GM21360 (cell line): Measurements from ENCODE around the gene TAPBPL.
"Not testable (repeated sequence)": the region's sequence is repeated elsewhere in the genome, so short reads cannot be mapped to it uniquely, and the experiment has no call there.

Experiments
- ATAC-seq: cut with Tn5 transposase; IDR thresholded peaks from one replicate; pipeline ENCODE4 v1.9.1; 2021; ENCODE audit warnings: mild to moderate bottlenecking, moderate library complexity; ENCODE audit not compliant: unreplicated experiment

The TAPBPL gene

DNA sequence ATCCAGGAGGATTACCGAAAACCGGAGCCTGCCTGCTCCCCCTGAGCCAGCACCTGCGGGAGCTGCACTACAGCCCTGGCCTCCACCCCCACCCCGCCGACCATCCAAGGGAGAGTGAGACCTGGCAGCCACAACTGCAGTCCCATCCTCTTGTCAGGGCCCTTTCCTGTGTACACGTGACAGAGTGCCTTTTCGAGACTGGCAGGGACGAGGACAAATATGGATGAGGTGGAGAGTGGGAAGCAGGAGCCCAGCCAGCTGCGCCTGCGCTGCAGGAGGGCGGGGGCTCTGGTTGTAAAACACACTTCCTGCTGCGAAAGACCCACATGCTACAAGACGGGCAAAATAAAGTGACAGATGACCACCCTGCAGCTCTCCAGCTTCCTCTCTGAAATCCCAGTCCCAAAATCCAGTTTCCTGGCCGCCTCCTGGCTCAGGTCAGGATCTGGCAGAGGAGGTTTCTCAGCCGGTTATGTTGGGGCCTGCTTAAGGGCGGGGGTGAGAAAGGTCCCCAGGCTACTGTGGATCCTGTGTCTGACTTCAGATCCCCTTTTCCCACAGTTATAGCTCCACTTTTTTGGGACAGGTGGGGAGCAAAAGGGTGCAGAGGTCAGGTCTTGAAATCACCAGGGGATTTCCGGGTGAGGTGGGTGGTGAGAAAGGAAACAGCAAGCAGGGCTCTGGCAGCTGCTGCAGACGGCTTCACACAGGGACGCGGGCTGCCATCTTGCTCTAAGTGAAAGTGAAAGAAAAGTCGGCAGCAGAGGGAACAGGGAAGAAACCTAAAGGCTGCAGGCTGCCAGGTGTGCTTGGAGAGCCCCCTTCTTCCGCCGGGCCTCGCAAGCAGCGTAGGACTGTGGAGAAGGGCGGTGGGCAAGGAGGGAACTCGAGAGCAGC is at the start of gene TAPBPL:
Gene TAPBPL, plus strand, starts transcription at position 695 of the 897 bp plus-strand sequence. CDS start 207 bp downstream, outside the sequence.
- peak; percentile 47 for ATAC-seq

- ATAC-seq: no peak
Measured at GRCh38 chr12:6404390-6404789, 47.5 kb upstream of the TAPBPL start.

GRCh38 chr12:6405963-6406362 is 45.9 kb upstream of the TAPBPL start:
- no peak for ATAC-seq

GRCh38 chr12:6407236-6407954 is 44.4 kb upstream of the TAPBPL start:
- ATAC-seq: no peak

DNA sequence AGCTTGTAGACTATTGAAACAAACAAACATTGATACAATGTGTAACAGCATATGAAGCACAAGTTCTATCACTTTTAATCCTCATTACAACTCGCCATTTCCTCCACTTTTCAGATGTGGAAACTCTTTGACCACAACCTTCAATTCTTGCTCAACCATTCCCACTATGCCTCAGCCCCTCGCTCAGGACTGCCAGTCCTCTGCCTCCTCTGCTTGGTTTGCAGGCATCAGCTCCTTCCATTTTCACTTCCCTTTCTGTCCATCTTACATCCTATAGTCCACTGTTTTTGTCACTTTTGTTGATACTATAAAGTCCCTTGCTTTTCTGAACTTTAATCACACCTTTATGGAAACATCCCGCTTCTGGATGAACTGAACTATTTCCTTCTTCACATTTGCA is 35.2 kb upstream of the TAPBPL start:
- no peak for ATAC-seq

DNA sequence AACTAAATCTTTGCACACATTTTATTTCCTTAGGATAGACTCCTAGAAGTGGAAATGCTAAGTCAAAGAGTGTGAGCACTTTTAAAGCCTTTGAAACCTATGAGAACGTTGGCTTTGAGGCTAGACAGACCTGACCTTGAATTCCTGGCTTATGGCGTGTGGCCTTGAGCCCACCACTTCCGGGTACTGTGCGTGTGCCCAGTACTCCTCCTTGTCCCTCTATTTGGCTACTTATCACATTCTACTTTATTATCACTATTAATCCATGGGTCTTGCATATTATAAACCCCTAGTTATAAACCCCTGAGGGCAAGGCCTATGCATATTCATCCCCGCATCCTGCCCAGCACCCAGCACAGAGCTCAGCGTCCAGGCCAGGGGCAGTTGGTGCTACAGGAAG is 33.0 kb upstream of the TAPBPL start:
- no peak for ATAC-seq

- ATAC-seq: no peak
Measured at GRCh38 chr12:6420364-6420763, 31.5 kb upstream of the TAPBPL start.

DNA sequence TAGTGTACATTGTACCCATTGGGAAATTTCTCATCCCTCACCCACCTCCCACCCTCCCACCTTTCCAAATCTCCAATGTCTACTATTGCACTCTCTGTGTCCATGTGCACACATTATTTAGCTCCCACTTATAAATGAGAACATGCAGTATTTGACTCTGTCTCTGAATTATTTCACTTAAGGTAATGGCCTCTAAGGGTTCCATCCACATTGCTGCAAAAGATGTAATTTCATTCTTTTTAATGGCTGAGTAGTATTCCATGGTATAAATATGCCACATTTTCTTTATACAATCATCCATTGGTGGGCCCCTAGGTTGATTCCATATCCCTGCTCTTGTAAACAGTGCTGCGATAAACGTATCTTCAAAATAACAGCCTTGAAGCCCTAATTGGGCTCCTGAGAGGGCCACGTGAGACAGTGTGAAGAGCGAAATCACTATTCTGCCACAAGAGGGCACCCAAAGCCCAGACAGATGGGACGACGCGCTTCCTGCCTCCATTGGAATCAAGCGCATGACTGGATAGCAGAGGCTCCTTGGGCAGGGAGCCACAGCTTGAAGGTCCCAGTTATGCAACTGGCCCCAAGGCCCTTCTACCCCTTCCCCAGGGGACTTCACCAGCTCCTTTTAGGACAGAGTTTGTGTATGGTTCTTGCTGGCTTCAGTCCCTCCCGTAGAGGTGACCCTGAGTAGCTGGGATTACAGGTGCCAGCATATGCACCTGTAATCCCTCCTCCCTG is 28.4 kb upstream of the TAPBPL start:
- ATAC-seq: peak; percentile 44

- ATAC-seq: no peak
Measured at GRCh38 chr12:6424008-6424347, 27.9 kb upstream of the TAPBPL start.

GRCh38 chr12:6424866-6425265 is 27.0 kb upstream of the TAPBPL start:
- no peak for ATAC-seq

DNA sequence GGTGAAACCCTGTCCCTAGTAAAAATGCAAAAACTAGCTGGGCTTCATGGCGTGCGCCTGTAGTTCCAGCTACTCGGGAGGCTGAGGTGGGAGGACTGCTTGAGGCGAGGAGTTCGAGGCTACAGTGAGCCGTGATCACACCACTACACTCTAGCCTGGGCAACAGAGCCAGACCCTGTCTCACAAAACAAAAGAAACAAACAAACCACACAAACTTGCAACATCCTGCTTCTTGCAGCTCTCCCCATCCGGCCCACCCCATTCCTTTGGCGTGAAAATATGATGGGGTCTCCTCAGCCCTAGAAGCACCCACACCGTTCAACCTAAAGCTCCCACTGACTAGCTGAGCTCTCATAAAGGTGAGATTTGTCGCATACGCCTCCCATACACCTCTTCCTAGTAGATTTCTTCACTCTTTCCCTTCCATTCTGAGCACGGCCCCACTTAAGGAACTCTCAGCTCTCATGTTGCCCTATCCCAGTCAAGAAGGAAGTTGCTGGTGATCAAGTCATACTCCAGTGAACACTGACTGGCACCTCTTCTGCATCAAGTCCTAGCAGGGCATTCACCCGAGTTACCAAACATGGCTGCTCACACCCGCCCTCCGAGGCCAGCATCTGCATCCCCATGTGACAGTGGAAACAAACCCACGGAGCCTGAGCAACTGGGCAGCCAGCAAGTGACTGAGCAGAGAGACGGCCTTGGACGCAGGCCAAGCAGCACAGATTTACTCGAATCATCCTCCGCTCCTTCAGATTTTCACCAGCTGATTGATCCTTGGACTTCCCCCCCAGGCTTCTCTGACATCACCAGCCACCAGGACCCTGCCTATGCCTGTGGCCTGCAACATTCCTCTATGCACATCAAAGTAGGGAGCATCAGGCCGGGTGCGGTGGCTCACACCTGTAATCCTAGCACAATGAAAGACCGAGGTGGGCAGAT is 26.0 kb upstream of the TAPBPL start:
- no peak for ATAC-seq

- ATAC-seq: peak; percentile 55
Measured at GRCh38 chr12:6426882-6427671, 24.8 kb upstream of the TAPBPL start.

DNA sequence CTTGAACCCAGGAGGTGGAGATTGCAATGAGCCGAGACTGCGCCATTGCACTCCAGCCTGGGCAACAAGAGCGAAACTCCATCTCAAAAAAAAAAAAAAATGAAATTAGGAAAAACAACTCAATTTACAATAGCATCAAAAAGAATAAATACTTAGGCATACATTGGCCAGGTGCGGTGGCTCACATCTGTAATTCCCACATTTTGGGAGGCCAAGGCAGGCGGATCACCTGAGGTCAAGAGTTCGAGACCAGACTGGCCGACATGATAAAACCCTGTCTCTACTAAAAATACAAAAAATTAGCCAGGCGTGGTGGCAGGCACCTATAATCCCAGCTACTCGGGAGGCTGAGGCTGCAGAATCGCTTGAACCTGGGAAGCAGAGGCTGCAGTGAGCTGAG is 24.0 kb upstream of the TAPBPL start:
- not testable (repeated sequence) for ATAC-seq

GRCh38 chr12:6428326-6428725 is 23.5 kb upstream of the TAPBPL start:
- ATAC-seq: no peak

- no peak for ATAC-seq
Measured at GRCh38 chr12:6430124-6430989, 21.5 kb upstream of the TAPBPL start.

- ATAC-seq: no peak
Measured at GRCh38 chr12:6432991-6433390, 18.9 kb upstream of the TAPBPL start.

GRCh38 chr12:6434205-6435140 is 17.4 kb upstream of the TAPBPL start:
- no peak for ATAC-seq
